Upper lobe of right lung (tissue), 1 donor: ENCODE measurements around the gene MED22. TPM values are rescaled to one million over a fixed set of nuclear protein-coding genes. Genes with fewer than 3 reads are reported as not detected.

Source experiments
- ATAC-seq: fragments of 200-7000 bp; cut with Tn5 transposase; one replicate; pipeline ENCODE4 v1.9.1; 2020; ENCODE audit warnings: mild to moderate bottlenecking, moderate library complexity
- DNase-seq: peaks from one replicate; pipeline ENCODE4 v3.0.0-alpha.2; 2020
- H3K27ac ChIP-seq: fragments of 200-600 bp; one replicate; pipeline ENCODE4 v1.8.0; 2022
- H3K27me3 ChIP-seq: fragments of 200-600 bp; one replicate; pipeline ENCODE4 v1.8.0; 2022; ENCODE audit warnings: mild to moderate bottlenecking
- H3K36me3 ChIP-seq: fragments of 200-600 bp; one replicate; pipeline ENCODE4 v1.8.0; 2022
- H3K4me1 ChIP-seq: fragments of 200-600 bp; one replicate; pipeline ENCODE4 v1.8.0; 2022
- H3K4me3 ChIP-seq: fragments of 200-600 bp; one replicate; pipeline ENCODE4 v1.8.0; 2022; ENCODE audit warnings: mild to moderate bottlenecking
- H3K9me3 ChIP-seq: fragments of 200-600 bp; one replicate; pipeline ENCODE4 v1.8.0; 2022
- intact Hi-C: fragments of 100-400 bp; cut with DNase I; formaldehyde crosslinking; loops from one replicate; pipeline ENCODE4 v1.11.0; 2022
- total RNA-seq: library from RNA; stranded (reverse); fragmentation: NEBNext Ultra II Directional; extraction: Animal tissue kit (Norgen Biotek cat#: 25700); gene quantifications from one replicate; pipeline ENCODE4 v1.2.1, GENCODE V29; 2021
- TF ChIP-seq, protein P1 (sequence below): fragments of 200-600 bp; IDR thresholded peaks from one replicate; pipeline ENCODE4 v1.8.0; 2022; ENCODE audit warnings: antibody characterized with exemption
- donor health status: DM: no; HTN: yes; CAD: no; lungs with severe emphysema.

Gene MED22
- total RNA-seq, 1 donor from 2014 or later = 25.8 TPM

DNA sequence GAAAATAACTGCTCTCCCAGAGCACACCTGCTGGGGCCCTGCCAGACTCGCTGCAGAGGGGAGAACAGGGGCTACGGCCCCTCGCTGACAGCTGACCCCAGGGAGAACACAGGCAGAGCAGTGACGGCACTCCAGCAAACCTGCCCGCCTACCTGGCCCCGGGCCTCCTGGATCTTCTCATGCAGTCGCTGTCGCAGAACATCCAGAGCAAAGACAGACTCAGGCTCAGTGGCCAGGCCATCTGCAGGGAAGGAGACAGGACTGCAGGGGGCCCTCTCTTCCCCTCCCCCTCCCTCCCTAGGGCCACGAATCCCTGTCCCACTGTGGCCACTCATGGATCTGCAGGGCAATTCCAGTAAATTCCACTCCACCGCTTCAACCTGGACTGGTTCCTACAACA is 14.4 kb downstream of the MED22 start:
- peaks cover 47% of the 10 kb centered on the region for H3K36me3 ChIP-seq
- H3K27ac ChIP-seq = no peak overlapping the region
- TF ChIP-seq, protein P1, sequence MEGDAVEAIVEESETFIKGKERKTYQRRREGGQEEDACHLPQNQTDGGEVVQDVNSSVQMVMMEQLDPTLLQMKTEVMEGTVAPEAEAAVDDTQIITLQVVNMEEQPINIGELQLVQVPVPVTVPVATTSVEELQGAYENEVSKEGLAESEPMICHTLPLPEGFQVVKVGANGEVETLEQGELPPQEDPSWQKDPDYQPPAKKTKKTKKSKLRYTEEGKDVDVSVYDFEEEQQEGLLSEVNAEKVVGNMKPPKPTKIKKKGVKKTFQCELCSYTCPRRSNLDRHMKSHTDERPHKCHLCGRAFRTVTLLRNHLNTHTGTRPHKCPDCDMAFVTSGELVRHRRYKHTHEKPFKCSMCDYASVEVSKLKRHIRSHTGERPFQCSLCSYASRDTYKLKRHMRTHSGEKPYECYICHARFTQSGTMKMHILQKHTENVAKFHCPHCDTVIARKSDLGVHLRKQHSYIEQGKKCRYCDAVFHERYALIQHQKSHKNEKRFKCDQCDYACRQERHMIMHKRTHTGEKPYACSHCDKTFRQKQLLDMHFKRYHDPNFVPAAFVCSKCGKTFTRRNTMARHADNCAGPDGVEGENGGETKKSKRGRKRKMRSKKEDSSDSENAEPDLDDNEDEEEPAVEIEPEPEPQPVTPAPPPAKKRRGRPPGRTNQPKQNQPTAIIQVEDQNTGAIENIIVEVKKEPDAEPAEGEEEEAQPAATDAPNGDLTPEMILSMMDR = no peak
- H3K4me1 ChIP-seq = peaks cover 19% of the 10 kb centered on the region
- H3K9me3 ChIP-seq = no peaks in the 10 kb centered on the region
- DNase-seq = peak; percentile 25
- intact Hi-C loops = loop anchor here (10.0 kb wide), 1 partner anchor 149 kb away; no protein-coding TSS in a partner anchor
- H3K4me3 ChIP-seq = no peak overlapping the region
- ATAC-seq = no peak
- H3K27me3 ChIP-seq = no peaks in the 10 kb centered on the region

DNA sequence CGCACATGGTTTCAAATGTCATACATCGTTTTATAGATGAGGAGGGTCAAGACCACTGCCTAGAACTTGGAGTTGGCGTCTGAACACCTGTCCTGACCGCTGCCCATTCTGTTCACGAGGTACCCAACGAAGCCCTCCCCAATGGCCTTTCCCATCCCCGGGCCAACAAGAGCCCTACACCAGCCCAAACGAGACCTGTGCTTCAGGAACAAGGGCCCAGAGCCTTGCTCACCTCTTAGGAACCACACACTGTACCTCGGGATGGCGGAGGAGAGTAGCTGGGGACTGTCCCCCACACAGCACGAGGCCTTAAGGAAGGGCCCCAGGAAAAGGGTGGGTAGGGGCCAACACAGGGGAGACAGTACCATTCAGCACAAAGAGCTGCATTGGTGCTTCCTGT is 14.9 kb downstream of the MED22 start:
- intact Hi-C loops = loop anchor here (10.0 kb wide), 1 partner anchor 148 kb away; no protein-coding TSS in a partner anchor
- H3K9me3 ChIP-seq = no peaks in the 10 kb centered on the region
- ATAC-seq (no peak), DNase-seq (no peak)
- peaks cover 19% of the 10 kb centered on the region for H3K4me1 ChIP-seq
- TF ChIP-seq, protein P1 = no peak
- H3K27ac ChIP-seq = no peak overlapping the region
- H3K36me3 ChIP-seq = peaks cover 47% of the 10 kb centered on the region
- H3K27me3 ChIP-seq = no peaks in the 10 kb centered on the region
- no peak overlapping the region for H3K4me3 ChIP-seq

DNA sequence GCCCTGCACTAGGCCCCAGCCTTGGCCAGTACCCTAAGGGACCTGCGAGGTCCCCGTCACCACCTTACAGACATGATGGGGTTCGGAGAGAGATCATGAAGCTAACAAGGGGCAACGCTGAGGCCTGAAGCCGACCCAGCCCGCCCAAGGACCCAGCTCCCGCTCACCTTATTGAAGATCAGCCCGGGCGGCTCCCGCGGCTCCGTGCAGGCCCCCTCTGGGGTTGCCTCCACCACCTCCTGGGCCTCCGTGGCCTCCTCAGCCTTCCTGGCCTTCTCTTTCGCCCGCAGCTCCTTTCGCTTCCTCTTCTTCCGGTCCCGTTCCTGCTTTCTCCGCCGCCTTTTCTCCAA is 15.6 kb downstream of the MED22 start:
- no peaks in the 10 kb centered on the region for H3K27me3 ChIP-seq
- no peak overlapping the region for H3K4me3 ChIP-seq
- intact Hi-C loops = loop anchor here (10.0 kb wide), 1 partner anchor 148 kb away; no protein-coding TSS in a partner anchor
- H3K9me3 ChIP-seq = no peaks in the 10 kb centered on the region
- peaks cover 19% of the 10 kb centered on the region for H3K4me1 ChIP-seq
- H3K27ac ChIP-seq = no peak overlapping the region
- ATAC-seq (no peak), DNase-seq (peak; percentile 60)
- peaks cover 47% of the 10 kb centered on the region for H3K36me3 ChIP-seq
- TF ChIP-seq, protein P1 = no peak

DNA sequence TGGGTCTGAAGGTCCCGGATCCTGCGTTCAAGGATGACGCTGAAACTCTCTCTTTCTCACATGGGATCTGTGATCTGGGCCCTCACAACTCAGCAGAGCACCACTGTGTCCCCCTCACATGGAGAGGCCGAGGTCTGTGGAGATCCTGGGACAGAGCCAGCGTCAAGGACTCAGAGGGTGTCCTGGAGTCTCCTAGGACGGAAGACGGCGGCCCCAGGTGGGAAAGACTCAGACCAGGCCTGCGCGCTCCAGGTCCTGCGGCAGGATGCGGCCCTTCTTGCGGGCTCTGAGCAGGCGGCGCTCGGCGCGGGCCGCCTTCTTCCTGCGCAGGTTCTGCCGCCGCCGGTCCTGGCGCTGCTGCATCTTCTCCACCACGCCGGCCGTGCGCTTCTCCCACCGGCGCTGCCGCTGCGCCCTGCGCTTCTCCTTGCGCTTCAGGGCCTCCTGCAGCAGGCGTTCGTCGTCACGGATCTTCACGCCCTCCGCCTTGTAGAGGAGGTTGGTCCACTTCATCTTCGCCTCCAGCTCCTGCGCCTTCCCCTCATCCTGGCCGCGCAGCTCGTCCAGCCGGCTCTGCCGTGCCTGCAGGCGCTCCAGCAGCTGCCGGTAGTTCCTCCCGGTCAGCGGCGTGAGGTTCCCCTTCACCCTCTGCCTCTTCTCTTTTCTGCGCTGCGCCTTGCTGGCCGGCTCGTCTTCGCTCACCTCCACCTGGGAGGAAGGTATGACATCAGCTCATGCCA is 16.1 kb downstream of the MED22 start:
- H3K36me3 ChIP-seq = peaks cover 47% of the 10 kb centered on the region
- DNase-seq (peak; percentile 61), ATAC-seq (no peak)
- H3K27ac ChIP-seq = no peak overlapping the region
- no peaks in the 10 kb centered on the region for H3K9me3 ChIP-seq
- H3K27me3 ChIP-seq = no peaks in the 10 kb centered on the region
- intact Hi-C loops = loop anchor here (10.0 kb wide), 1 partner anchor 147 kb away; no protein-coding TSS in a partner anchor
- TF ChIP-seq, protein P1 = no peak
- H3K4me1 ChIP-seq = peaks cover 19% of the 10 kb centered on the region
- H3K4me3 ChIP-seq = no peak overlapping the region

DNA sequence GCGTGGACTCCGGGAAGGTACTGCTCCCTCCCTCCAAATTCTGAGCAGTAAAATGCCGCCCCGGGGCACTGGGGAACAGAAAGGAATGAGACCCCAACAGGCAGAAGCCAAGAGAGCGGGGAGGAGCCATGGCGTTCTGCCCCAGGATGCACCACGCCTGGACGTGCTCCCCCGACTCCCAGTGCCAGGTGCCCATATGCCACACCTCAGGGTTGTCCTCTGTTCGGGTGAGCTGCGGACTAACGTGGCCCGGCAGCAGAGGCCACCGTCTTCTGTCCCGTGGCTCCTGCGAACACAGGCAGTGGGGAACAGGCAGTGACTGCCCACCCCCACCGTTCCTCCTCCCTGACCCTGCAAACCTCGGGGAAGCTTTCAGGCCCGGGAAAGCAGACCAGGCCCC is 16.7 kb downstream of the MED22 start:
- no peaks in the 10 kb centered on the region for H3K9me3 ChIP-seq
- intact Hi-C loops = loop anchor here (10.0 kb wide), 1 partner anchor 146 kb away; no protein-coding TSS in a partner anchor
- peaks cover 14% of the 10 kb centered on the region for H3K4me1 ChIP-seq
- peak; percentile 58 for DNase-seq
- peaks cover 47% of the 10 kb centered on the region for H3K36me3 ChIP-seq
- no peak overlapping the region for H3K4me3 ChIP-seq
- TF ChIP-seq, protein P1 = no peak
- no peaks in the 10 kb centered on the region for H3K27me3 ChIP-seq
- no peak for ATAC-seq
- no peak overlapping the region for H3K27ac ChIP-seq
